HL-60 (cell line): ENCODE results near the gene FAM234B.

Source experiments
- DNase-seq, 2 experiments: peaks; one replicate each; pipeline ENCODE4 v3.0.0-alpha.2; 2010 to 2020; ENCODE audit warnings: low read depth in 1 of 2, low spot score in 1 of 2
- H3K27ac ChIP-seq: fragments of 250-450 bp; sonication (Bioruptor Pico); replicated peaks from 2 replicates; pipeline ENCODE4 v1.5.1; 2020; ENCODE audit warnings: mild to moderate bottlenecking, moderate library complexity
- H3K27me3 ChIP-seq: fragments of 250-450 bp; sonication (Bioruptor Pico); 2 replicates; pipeline ENCODE4 v1.5.1; 2021; ENCODE audit warnings: mild to moderate bottlenecking, moderate library complexity; ENCODE audit not compliant: insufficient read depth, poor library complexity, severe bottlenecking
- H3K4me3 ChIP-seq: replicated peaks from 2 replicates; pipeline ENCODE4 v1.5.1; 2011; ENCODE audit warnings: mild to moderate bottlenecking, control low read depth, low read length; ENCODE audit not compliant: insufficient read depth
- CTCF ChIP-seq: IDR thresholded peaks from one replicate; pipeline ENCODE4 v1.5.1; 2011; ENCODE audit warnings: low read length, control low read depth, inconsistent platforms; ENCODE audit not compliant: insufficient read depth
- GABPA ChIP-seq: IDR thresholded peaks from 2 replicates; pipeline ENCODE4 v1.6.1; 2012; ENCODE audit warnings: low read depth
- POLR2AphosphoS5 ChIP-seq: IDR thresholded peaks from 2 replicates; pipeline ENCODE4 v1.6.1; 2012; ENCODE audit warnings: low read depth
- REST ChIP-seq: IDR thresholded peaks from 2 replicates; pipeline ENCODE4 v1.6.1; 2012; ENCODE audit warnings: low read depth; ENCODE audit not compliant: insufficient replicate concordance
- SPI1 ChIP-seq: IDR thresholded peaks from 2 replicates; pipeline ENCODE4 v1.6.1; 2012; ENCODE audit warnings: low read depth, mild to moderate bottlenecking, borderline replicate concordance

The FAM234B gene

GRCh38 chr12:13120413-13120812, 76.2 kb downstream of the FAM234B start:
- no peak overlapping the region for H3K4me3 ChIP-seq
- no peaks in the 10 kb centered on the region for H3K27me3 ChIP-seq
- no peak for TF ChIP-seq CTCF
- no peak for TF ChIP-seq POLR2AphosphoS5
- no peak for TF ChIP-seq GABPA
- TF ChIP-seq REST = no peak
- DNase-seq = no peak
- no peak overlapping the region for H3K27ac ChIP-seq

GRCh38 chr12:13121568-13121967, 77.4 kb downstream of the FAM234B start:
- no peak for DNase-seq
- no peaks in the 10 kb centered on the region for H3K27me3 ChIP-seq
- no peak overlapping the region for H3K4me3 ChIP-seq
- no peak overlapping the region for H3K27ac ChIP-seq
- TF ChIP-seq CTCF (no peak), SPI1 (no peak), REST (no peak), GABPA (no peak), POLR2AphosphoS5 (no peak)

- H3K27ac ChIP-seq = no peak overlapping the region
- TF ChIP-seq REST (no peak), GABPA (no peak), SPI1 (no peak), CTCF (no peak), POLR2AphosphoS5 (no peak)
- H3K27me3 ChIP-seq = no peaks in the 10 kb centered on the region
- H3K4me3 ChIP-seq = no peak overlapping the region
- no peak for DNase-seq
These were observed 80.7 kb downstream of the FAM234B start for GRCh38 chr12:13124656-13125505.
